WTC11 (cell line): ENCODE results near the gene PRDM9. TPM values are rescaled to one million over a fixed set of nuclear protein-coding genes. Genes with fewer than 3 reads are reported as not detected.

Experiments used
- ATAC-seq: fragments of 200-7000 bp; cut with Tn5 transposase; 2 replicates; pipeline ENCODE4 v1.10.0; 2021; ENCODE audit warnings: mild to moderate bottlenecking, moderate library complexity
- CTCF ChIA-PET: fragments of 300-600 bp; sonication (Branson Sonifier 250); formaldehyde crosslinking; loops from one replicate; lab custom pipeline; 2021; ENCODE audit warnings: antibody characterized with exemption; lab: Charles Lee
- POLR2A ChIA-PET: fragments of 350-600 bp; sonication (Branson Sonifier 250); formaldehyde crosslinking; loops from one replicate; lab custom pipeline; 2021; ENCODE audit warnings: antibody characterized with exemption; lab: Charles Lee
- DNase-seq: peaks from one replicate; pipeline ENCODE4 v3.0.0; 2021; ENCODE audit warnings: low spot score
- H3K27ac Mint-ChIP-seq: 2 replicates; pipeline ENCODE4 v1.8.0; 2021; ENCODE audit warnings: mixed read lengths
- H3K27me3 Mint-ChIP-seq: 2 replicates; pipeline ENCODE4 v1.8.0; 2021; ENCODE audit warnings: low read depth, mild to moderate bottlenecking, moderate library complexity, mixed read lengths
- H3K36me3 Mint-ChIP-seq: 2 replicates; pipeline ENCODE4 v1.8.0; 2021; ENCODE audit warnings: mixed read lengths
- H3K4me1 Mint-ChIP-seq: 2 replicates; pipeline ENCODE4 v1.8.0; 2022; ENCODE audit warnings: mixed read lengths
- H3K4me3 Mint-ChIP-seq: 2 replicates; pipeline ENCODE4 v1.8.0; 2021; ENCODE audit warnings: mild to moderate bottlenecking, moderate library complexity, mixed read lengths
- H3K9me3 Mint-ChIP-seq: 2 replicates; pipeline ENCODE4 v1.8.0; 2021; ENCODE audit warnings: mixed read lengths
- AFF4 ChIP-seq: sonication (generic); formaldehyde crosslinking; IDR thresholded peaks from 2 replicates; pipeline ENCODE4 v1.8.1; 2023; ENCODE audit warnings: mild to moderate bottlenecking, missing genetic modification reagents, borderline replicate concordance
- E2F5 ChIP-seq: sonication (generic); formaldehyde crosslinking; IDR thresholded peaks from 2 replicates; pipeline ENCODE4 v1.8.1; 2022; ENCODE audit warnings: mild to moderate bottlenecking, moderate library complexity, missing genetic modification reagents
- EMX1 ChIP-seq: fragments of 250-450 bp; sonication (Bioruptor Pico); IDR thresholded peaks from 2 replicates; pipeline ENCODE4 v1.8.0; 2021; ENCODE audit warnings: mild to moderate bottlenecking
- FOXJ3 ChIP-seq: sonication (generic); formaldehyde crosslinking; IDR thresholded peaks from 2 replicates; pipeline ENCODE4 v1.9.0; 2021; ENCODE audit warnings: missing genetic modification reagents, mild to moderate bottlenecking, borderline replicate concordance
- FOXP1 ChIP-seq: sonication (generic); formaldehyde crosslinking; IDR thresholded peaks from 2 replicates; pipeline ENCODE4 v1.8.0; 2022; ENCODE audit warnings: missing genetic modification reagents, mild to moderate bottlenecking, moderate library complexity, borderline replicate concordance
- HMGA2 ChIP-seq: fragments of 250-450 bp; sonication (Bioruptor Pico); IDR thresholded peaks from 2 replicates; pipeline ENCODE4 v1.4.0; 2021; ENCODE audit warnings: mild to moderate bottlenecking, moderate library complexity
- KAT7 ChIP-seq: sonication (generic); formaldehyde crosslinking; IDR thresholded peaks from 2 replicates; pipeline ENCODE4 v1.8.1; 2023; ENCODE audit warnings: missing genetic modification reagents, mild to moderate bottlenecking, borderline replicate concordance
- NFE2L1 ChIP-seq: sonication (generic); formaldehyde crosslinking; IDR thresholded peaks from 2 replicates; pipeline ENCODE4 v1.8.1; 2023; ENCODE audit warnings: missing genetic modification reagents
- NFYB ChIP-seq: sonication (generic); formaldehyde crosslinking; conservative IDR thresholded peaks from 2 replicates; pipeline ENCODE4 v1.8.0; 2022; ENCODE audit warnings: low read depth, missing genetic modification reagents
- NR2C2 ChIP-seq: sonication (generic); formaldehyde crosslinking; IDR thresholded peaks from 2 replicates; pipeline ENCODE4 v1.8.0; 2022; ENCODE audit warnings: mild to moderate bottlenecking, missing genetic modification reagents
- OVOL2 ChIP-seq: fragments of 250-450 bp; sonication (Bioruptor Pico); IDR thresholded peaks from 2 replicates; pipeline ENCODE4 v1.9.0; 2021; ENCODE audit warnings: mild to moderate bottlenecking, borderline replicate concordance
- ZNF219 ChIP-seq: sonication (generic); formaldehyde crosslinking; IDR thresholded peaks from 2 replicates; pipeline ENCODE4 v1.8.0; 2023; ENCODE audit warnings: missing genetic modification reagents, mild to moderate bottlenecking, borderline replicate concordance
- ZNF232 ChIP-seq: sonication (generic); formaldehyde crosslinking; IDR thresholded peaks from 2 replicates; pipeline ENCODE4 v1.8.0; 2022; ENCODE audit warnings: mild to moderate bottlenecking, missing genetic modification reagents
- ZNF263 ChIP-seq: sonication (generic); formaldehyde crosslinking; IDR thresholded peaks from 2 replicates; pipeline ENCODE4 v1.8.1; 2022; ENCODE audit warnings: low read depth, mild to moderate bottlenecking, moderate library complexity, missing genetic modification reagents
- ZNF281 ChIP-seq: sonication (generic); formaldehyde crosslinking; IDR thresholded peaks from 2 replicates; pipeline ENCODE4 v1.8.0; 2023; ENCODE audit warnings: mild to moderate bottlenecking, missing genetic modification reagents
- total RNA-seq: library from RNA; stranded (reverse); gene quantifications from 3 replicates; pipeline ENCODE4 v1.2.3, GENCODE V29; 2021
- TF ChIP-seq, protein P1 (sequence below): fragments of 250-450 bp; sonication (Bioruptor Pico); conservative IDR thresholded peaks from 2 replicates; pipeline ENCODE4 v1.9.0; 2021; ENCODE audit warnings: mild to moderate bottlenecking
- TF ChIP-seq, protein P2 (sequence below): sonication (generic); formaldehyde crosslinking; IDR thresholded peaks from 2 replicates; pipeline ENCODE4 v1.8.1; 2023; ENCODE audit warnings: mild to moderate bottlenecking, missing genetic modification reagents

The PRDM9 gene
- total RNA-seq, 1 experiment from 2014 or later, result 0.15 TPM

DNA sequence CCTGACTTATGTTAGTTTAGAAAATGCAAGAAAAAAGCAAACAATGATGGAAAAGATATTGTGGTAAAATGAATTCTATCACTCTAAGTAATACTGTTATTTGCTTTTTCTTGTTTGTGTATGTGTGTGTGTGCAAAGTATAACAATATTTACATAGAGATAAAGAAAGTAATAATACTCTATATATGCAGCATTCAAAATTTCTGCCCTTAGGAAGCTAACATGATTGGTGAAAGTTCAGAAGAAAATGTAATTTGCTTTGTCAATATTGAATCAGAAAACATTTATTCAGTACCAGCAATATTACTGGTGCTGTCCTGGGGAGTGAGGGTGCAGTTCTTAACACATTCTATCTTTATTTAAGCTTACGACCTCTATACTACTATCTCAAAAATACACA, 12.9 kb upstream of the PRDM9 start (continued):
- TF ChIP-seq ZNF281 (CRISPR knock-in tag), result no peak
- no peak for TF ChIP-seq OVOL2 (CRISPR knock-in tag)
- TF ChIP-seq KAT7, result no peak
- TF ChIP-seq, protein P1, sequence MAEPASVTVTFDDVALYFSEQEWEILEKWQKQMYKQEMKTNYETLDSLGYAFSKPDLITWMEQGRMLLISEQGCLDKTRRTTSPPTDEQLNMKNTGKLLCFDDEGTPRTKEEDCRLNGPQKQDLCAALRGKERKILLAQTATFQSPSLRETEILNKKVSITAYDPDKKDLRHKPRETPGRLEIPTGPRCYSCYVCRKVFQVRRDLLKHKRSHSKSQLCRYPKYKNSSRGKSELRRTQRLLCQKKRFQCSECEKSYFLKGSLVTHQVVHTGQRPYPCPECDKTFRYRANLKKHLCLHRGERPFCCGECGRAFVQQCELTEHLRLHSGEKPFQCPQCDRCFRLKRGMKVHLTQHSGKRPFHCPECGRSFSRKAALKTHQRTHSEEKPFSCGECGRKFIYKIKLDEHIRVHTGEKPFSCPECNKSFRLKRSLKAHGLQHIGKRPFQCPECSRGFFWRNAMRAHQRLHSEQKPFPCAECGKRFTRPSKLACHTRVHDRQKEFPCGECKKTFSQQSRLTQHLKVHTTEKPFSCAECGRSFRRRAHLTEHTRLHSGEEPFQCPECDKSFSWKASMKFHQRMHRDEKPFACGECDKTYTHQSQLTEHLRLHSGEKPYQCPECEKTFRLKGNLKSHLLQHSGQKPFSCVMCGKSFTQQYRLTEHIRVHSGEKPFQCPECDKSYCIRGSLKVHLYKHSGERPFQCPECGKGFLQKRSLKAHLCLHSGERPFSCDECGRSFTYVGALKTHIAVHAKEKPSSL (CRISPR knock-in tag), result no peak
- TF ChIP-seq E2F5 (CRISPR knock-in tag), result no peak
- TF ChIP-seq, all 79 proteins: peak for 0

GRCh38 chr5:23496576-23496975, 10.8 kb upstream of the PRDM9 start:
- no peak for TF ChIP-seq AFF4 (CRISPR knock-in tag)
- peak; percentile 99 for TF ChIP-seq HMGA2
- TF ChIP-seq NR2C2 (CRISPR knock-in tag), result no peak

DNA sequence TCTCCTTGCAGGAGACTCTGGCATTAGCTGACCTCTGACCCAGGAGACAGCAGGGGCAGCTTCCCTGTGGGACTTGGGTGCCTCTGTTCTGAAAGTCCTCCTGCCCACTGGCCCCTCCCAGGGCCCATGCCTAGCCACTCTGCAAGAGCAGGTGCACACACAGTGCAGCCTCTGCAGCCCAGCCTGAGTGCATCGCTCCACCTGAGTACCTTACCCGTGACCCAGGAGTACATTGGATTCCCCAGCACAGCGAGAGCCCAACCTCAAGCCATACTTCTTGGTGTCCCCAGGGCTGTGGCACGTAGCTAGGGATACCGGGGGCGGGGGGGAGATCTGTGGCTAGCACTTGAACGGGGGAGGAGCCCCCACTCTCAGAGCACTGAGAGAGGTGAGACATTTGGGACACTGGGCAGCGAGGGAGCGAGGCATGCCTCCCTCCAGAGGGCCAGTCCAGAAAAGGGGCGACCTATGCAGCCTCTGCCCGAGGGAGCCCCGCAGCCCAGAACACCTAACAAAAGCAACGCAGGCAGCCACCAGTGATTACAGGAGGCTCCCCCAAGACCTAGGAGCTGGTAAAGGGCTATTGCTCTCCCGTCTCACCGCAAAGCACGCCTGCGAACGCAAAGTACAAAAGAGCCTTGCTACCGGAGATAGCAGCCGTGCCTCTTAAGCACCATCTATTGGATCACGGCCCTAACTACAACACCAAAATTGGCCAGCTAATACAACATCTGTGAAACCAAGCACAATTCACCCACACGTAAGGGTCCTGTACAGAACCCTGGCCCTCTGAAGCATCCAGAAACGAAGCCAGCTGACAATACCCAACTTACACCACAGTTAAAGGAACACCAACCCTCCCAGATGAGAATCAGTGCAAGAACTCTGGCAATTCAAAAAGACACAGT, 826 bp upstream of the PRDM9 start:
- Mint-ChIP-seq H3K36me3 (peaks cover 5% of the 10 kb centered on the region; the same call in 1 of the 2 replicates), H3K27ac (peak overlapping the region; percentile 88), H3K4me1 (no peaks in the 10 kb centered on the region), H3K4me3 (peak overlapping the region; percentile 76), H3K27me3 (peaks cover 16% of the 10 kb centered on the region), H3K9me3 (peaks cover 28% of the 10 kb centered on the region)
- ATAC-seq (peak; percentile 79), DNase-seq (peak; percentile 51)
- CTCF ChIA-PET, result interaction anchor here (0.8 to 1.3 kb wide), 3 partner anchors 154 to 298 kb away, joined by 4 to 6 read pairs (median 5); no protein-coding TSS in a partner anchor
- POLR2A ChIA-PET, result no interaction called here
- no peak for TF ChIP-seq ZNF263 (CRISPR knock-in tag)
- TF ChIP-seq ZNF219 (CRISPR knock-in tag), result no peak
- TF ChIP-seq FOXP1, result no peak
- no peak for TF ChIP-seq ZNF232 (CRISPR knock-in tag)
- TF ChIP-seq, protein P2, sequence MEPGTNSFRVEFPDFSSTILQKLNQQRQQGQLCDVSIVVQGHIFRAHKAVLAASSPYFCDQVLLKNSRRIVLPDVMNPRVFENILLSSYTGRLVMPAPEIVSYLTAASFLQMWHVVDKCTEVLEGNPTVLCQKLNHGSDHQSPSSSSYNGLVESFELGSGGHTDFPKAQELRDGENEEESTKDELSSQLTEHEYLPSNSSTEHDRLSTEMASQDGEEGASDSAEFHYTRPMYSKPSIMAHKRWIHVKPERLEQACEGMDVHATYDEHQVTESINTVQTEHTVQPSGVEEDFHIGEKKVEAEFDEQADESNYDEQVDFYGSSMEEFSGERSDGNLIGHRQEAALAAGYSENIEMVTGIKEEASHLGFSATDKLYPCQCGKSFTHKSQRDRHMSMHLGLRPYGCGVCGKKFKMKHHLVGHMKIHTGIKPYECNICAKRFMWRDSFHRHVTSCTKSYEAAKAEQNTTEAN, result no peak
- no peak for TF ChIP-seq NFYB (CRISPR knock-in tag)
- TF ChIP-seq EMX1 (CRISPR knock-in tag), result no peak
- TF ChIP-seq ZNF281 (CRISPR knock-in tag), result no peak
- TF ChIP-seq NFE2L1 (CRISPR knock-in tag), result no peak
- TF ChIP-seq FOXJ3 (CRISPR knock-in tag), result no peak

More at GRCh38 chr5:23496576-23496975, 10.8 kb upstream of the PRDM9 start:
- DNase-seq, result no peak
- H3K9me3 Mint-ChIP-seq, result peaks cover 28% of the 10 kb centered on the region
- ChIA-PET POLR2A (no interaction called here), CTCF (no interaction called here)
- no peak for ATAC-seq
- no peaks in the 10 kb centered on the region for H3K4me1 Mint-ChIP-seq
- H3K27me3 Mint-ChIP-seq, result no peaks in the 10 kb centered on the region
- H3K36me3 Mint-ChIP-seq, result peaks cover 5% of the 10 kb centered on the region; the same call in 1 of the 2 replicates
- H3K4me3 Mint-ChIP-seq, result no peak overlapping the region
- no peak overlapping the region for H3K27ac Mint-ChIP-seq
